ENCODE data around the gene APOL6.
"Not testable (repeated sequence)": the region's sequence is repeated elsewhere in the genome, so short reads cannot be mapped to it uniquely, and the experiment has no call there.

Gene APOL6

DNA sequence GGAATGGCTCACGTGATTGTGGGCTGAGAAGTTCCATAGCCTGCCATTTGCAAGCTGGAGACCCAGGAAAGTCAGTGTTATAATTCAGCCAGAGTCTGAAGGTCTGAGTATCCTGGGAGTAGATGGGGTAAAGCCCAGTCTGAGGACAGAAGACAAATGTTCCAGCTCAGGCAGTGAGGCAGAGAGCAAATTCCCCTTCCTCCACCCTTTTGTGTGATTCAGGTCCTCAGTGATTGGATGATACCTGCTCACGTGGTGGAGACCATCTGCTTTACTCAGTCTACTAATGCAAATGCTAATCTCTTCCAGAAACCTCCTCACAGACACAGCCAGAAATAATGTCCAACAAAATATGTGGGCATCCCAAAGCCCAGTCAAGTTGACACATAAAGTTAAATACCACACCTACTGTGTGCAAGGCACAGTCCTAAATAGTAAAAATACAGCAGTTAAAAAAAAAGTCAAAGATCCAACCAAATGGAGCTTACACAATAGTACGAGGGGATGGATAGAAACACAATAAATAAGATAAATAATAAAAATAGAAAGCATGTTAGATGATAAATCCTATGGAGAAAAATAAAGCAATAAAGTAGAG is 13.2 kb upstream of the APOL6 start:
- DNase-seq = no peak

DNA sequence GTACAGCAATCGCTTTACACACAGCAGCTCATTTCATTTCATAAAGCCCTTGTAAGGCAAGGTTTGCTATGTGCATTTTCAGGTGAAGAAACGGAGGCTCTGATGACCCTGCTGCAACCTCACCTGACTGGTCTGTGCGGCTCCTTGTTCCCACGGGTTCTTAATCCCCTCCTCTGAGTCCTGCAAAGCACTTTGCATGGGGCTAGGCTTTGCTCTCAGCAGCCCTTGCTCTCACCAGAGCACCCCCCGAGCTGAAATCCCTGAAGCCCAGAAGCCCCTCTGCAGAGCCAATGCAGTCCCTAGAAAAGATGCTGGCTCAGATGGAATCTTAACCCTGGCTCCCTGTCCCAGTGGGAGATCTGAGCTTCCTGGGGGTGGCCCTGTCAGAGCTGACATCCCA is 11.0 kb upstream of the APOL6 start:
- no peak for DNase-seq

DNA sequence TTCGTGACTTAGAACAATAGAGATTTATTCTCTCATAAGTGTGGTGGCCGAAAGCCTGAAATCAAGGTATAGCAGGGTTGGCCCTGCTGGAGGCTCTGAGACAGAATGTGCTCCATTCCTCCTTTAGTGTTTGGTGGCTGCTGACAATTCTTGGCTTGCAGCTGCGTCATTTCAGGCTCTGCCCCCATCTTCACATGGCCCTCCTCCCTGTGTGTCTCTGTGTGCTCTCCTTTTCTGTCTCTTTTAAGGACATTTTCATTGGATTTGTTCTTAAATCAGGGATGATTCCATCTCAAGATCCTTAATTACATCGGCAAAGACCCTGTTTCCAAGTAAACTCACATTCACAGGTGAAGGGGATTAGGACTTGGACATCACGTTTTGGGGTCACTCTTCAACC is 10.2 kb upstream of the APOL6 start:
- no peak for DNase-seq

DNA sequence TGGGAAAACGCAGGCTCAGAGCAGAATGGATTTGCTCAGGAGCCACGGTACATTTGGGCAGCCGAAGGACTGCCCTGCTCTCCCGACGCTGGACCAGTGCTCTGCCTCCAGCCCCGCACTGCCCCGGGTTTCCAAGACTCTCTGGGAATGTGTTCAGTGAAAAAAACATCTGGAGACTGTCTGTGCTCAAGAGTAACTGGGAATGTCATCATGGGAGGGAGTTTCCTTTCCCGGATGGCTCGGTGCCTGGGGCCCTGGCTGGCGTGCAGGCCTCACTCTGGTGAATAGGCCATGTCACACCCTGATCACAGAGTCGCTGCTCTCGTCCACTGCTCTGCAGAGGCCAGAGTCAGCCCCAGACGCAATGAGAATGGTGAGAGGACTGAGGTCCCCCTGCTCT is 9.8 kb upstream of the APOL6 start:
- peak in 34 of 56 donors; percentile 4 to 64 (median 30) for DNase-seq

DNA sequence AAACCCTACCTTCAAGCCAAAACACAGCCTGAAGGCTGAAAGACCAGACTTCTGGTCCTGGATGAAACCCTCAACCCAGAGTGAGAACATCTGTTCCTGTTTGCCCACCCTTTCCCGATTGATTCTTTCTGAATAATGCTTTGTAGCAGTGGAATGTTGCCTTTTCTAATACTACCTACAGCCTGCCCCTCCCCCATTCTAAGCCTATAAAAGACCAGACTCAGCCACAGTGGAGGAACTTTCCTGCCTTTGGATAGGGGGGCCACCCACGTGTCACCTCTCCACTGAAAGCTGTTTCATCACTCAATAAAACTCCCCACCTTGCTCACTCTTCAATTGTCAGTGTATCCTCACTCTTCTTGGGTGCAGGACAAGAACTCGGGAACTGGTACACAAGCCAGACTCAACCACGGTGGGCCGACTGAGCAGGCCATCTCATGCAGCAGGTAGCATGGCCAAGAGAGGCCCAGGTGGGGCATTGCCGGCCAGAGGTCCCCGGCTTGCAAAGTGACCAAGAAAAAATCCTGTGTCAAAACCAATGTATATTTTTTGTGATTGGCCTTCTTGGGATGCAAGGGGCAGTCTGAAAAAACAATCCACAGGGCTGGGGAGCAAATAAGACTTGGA is 6.6 kb upstream of the APOL6 start:
- DNase-seq = no peak

DNA sequence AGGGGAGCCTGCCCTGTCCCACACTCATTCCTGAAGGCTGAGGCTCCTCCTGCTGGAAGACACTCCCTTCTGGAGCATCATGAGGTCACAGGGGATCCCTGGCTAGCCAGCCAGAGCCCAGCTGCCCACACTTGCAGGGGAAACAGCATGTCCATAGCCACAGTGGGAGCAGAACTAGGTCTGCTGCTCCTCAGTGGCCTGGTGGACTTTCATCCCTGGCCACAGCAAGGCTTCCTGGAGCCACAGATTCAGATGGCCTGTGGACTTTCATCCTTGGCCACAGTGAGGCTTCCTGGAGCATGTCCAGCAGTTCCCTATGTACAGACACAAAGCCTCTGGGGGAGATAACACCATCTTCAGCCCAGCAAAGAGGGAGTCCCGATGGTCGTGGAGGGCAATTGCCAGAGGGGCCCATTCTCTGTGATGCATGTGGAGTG is 5.9 kb upstream of the APOL6 start:
- DNase-seq = no peak

DNA sequence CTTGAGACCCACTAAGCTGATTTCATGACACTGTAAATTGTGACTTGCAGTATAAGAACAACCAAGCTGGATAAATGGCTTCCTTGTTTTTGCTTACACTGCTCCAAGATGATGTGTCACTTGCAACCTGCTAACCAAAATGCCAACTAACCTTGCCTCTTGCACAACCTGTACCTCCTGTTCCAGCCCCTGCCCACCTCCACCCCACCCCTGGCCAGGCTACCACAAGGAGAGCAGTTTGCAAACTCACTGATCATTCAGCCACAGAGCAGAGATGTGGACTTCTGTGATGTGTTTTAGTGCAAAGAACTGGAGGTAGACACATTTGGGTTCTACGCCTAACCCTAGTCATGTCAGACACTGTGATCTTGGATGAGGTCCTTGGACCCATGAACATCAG is 4.3 kb upstream of the APOL6 start:
- DNase-seq = no peak

DNA sequence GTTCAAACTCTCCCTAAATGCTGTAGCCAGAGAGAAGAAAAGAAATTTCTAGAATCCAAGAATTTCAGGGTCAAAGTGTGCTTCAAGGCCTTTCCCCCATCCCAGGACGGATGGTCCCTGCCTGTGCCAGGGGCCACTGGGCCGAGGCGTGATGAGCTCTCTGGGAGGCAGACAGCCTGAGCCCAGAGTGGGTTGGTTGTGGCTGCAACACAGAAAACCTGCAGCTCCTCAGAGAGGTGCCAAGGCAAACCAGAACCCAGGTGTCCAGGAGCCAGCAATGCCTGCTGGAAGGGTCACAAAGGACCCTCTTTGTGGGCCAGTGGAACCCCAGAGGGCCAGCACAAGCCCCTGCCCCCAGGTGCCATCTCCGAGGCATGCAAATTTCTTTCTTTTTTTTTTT is 2.6 kb upstream of the APOL6 start:
- no peak for DNase-seq

DNA sequence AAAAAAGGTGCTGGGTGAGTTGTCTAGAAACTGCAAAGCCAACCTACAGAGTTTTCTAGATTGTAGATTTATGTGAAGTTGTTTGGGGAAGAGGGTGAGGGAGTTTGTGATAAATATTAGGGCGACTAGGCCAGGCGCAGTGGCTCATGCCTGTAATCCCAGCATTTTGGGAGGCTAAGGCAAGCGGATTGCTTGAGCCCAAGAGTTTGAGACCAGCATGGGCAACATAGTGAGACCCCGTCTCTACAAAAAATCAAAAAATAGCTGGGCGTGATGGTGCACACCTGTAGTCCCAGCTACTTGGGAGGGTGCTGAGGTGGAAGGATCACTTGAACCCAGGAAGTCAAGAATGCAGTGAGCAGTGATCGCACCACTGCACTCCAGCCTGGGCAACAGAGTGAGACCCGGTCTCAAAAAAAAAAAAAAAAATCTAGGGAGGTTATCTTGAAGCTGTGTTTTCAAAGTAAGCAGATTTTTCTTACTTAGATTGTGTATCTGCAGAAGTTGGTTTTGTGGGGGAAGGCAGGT is 844 bp downstream of the APOL6 start:
- no peak for DNase-seq

DNA sequence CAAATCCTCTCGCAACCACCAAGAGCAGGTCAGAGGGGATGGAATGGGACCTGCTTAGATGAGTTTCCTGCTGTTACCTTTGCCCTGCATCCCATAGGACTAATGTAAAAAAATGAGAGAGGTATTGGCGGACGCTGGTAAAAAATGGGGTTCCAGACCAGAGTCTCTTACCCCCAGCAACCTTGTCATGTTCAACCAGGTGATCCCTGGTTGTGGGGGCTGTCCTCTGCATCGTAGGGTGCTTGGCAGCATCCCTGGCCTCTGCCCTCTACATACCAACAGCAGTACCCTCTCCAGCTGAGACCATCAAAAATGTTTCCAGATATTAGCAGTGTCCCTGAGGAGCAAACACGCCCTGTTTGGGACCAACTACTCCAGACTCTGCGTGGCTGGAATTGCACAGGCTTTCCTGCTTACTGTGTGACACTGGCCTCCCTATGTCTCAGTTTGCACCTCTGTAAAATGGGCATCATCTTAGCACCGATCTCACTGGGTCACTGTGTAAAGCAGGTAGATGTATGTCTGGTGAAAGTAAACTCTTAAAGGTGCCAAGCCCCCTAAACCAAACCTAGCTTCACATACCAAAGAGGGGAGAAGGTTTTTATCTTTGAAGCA is 1.5 kb downstream of the APOL6 start:
- no peak for DNase-seq

DNA sequence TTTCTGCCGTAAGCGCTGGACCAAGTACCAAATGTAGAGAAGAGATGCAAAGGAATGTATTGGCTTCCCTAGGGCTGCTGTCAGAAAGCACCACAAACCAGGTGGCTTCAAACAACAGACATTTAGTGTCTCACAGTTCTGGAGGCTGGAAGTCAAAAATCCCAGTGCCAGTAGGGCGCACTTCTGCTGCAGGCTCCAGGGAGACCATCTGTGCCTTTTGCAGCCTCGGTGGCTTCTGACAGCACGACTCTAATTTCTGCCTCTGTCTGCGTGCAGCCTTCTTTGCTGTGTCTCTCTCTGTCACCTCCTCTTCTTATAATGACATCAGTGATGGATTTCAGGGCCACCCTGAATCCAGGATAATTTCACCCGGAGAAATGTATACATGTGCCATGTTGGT is 2.8 kb downstream of the APOL6 start:
- no peak for DNase-seq

DNA sequence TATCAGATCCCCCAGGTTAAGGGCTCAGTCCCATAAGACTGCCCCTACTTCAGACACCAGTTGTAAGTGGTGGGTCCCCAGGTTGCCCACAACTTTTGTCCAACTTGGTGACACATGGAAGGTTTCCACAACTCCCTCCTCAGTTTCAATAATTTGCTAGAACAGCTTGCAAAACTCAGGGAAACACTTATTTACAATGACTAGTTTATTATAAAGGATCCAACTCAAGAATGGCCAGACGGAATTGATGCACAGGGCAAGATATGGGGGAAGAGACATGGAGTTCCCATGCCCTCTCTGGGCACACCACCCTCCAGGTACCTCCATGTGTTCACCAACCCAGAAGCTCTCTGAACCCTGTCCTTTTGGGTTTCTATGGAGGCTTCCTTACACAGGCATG is 5.6 kb downstream of the APOL6 start:
- no peak for DNase-seq

DNA sequence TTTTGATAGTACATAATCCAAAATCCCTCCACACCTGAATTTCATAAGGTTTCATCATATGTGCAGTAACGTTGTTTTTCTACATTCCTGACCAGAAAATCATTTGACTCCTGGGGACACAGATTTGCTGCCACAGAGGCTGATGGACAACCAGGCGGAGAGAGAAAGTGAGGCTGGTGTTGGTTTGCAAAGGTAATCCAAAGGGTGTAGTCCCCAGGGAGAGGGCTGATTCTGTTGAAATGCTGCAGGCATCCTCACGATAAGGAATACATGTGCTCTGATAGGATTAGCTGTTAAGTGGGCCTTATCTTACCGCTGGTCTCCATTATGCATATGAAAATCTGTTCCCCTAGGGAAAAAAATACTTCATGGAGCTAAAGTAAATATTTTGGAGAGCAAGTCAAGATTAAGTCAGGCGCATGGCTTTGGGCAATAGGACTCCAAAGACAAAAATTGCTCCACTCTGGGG is 8.1 kb downstream of the APOL6 start:
- no peak for DNase-seq

DNA sequence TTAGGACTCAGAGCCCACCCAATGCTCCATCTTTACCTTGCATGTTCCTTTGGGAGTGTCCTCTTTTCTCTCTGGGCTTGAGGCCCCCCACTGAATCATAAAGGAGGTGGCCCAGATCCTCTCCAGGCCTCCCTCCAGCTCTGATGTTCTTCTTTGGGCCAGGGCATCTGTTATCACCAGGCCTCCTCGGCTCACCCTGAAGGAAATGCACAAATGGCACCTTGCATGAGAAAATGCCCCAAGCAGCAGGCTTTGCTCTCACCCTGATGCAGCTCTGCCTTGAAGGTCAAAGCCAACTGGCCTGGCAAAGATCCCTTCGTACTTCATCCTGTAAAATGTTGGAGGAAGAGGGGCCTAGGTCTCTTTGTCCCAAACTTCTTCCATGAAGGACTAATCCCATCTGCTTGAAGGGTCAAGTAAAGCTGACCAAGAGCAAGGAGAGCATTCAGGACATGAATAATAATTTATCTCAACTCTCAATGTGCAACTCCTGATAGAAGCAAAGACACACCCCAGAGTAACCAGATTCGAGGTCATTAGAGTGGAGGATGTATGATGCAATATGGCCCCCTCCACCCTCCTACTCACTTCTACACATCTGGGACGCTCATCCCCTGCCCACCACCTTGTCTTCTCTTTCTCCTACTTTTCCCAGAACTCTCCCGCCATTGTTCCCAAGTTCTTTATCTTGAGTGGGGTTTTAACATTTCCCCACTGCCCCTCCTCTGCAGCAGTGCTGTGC is 9.5 kb downstream of the APOL6 start:
- DNase-seq = no peak

DNA sequence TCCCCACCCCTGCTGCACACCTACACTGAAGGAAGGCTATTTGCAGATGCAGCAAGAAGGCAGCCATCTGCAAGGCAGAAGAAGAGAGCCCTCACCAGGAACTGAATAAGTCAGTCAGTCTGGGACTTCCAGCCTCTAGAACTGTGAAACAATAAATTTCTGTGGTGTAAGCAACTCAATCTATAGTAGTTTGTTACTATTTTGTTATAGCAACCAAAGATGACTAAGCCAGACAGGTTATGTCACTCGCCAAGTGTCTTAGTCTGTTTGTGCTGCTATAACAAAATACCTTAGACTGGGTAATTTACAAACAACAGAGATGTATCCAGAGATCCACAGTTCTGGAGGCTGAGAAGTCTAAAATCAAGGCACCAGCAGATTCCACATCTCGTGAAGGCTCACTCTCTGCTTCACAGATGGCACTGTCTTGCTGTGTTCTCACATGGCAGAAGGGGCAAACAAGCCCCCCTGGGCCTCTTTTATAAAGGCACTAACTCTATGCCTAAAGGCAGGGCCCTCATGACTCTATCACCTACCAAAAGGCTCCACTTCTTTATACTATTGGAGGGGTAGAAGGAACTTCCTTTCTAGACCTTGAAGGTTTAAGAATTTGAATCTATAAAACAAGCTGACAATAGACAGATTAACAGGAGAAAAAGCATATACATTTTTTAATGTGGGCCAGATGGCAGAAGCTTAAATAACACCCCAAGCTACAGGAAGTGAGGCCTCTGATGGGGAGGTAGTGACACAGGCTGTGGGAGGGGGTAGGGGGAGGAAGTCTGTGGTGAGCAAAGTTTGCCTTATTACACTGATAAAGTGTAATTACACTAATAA is 12.3 kb downstream of the APOL6 start:
- no peak for DNase-seq

DNA sequence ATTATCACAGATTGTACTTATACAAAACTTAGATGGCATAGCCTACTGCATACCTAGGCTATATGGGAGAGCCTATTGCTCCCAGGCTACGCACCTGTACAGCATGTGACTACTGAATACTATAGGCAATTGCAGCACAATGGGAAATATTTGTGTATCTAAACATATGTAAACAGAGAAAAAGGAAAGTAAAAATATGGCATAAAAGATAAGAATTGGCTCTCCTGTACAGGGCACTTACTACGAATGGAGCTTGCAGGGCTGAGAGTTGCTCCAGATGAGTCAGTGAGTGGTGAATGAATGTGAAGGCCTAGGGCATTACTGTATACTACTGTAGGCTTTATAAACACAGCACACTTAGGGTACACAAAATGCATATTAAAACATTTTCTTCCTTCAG is 13.2 kb downstream of the APOL6 start:
- DNase-seq = no peak

DNA sequence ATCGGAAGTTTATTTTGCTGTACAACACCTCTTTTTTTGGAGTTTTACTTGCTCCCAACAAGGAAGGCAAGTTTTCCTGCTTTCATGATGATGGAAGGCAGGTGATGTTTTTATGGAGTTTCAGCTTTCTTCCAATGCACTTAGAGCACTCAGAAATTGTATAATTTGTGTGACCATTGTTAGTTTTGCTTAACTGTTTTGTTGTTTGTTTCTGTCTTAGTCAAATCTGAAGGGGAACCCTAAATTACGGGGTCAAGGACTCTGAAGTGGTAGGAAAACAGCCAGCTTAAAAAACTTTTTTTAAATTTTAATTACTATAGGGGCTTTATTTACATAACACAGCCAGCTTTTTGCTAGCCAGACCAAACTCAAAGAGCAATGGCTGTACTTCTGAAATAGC is 14.7 kb downstream of the APOL6 start:
- DNase-seq = no peak

DNA sequence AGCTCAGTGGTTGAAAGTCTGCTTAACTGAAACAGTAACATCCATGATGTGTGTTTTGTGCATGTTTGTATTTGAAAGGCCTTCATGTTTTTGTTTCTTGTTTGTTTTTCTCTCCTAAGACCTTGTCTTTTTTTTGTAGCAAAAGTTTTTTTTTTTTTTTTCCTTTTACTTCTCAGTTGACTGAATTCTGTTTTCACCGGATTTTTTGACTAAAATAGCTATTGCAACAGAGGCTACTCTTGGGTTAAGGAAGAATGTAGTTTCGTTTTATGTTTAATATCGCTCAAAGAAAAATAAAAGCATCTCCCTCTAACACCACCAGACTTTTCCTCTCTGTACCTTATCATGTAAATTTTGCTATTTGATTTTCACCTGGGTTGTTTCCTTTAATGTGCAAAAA is 15.1 kb downstream of the APOL6 start:
- no peak for DNase-seq

DNA sequence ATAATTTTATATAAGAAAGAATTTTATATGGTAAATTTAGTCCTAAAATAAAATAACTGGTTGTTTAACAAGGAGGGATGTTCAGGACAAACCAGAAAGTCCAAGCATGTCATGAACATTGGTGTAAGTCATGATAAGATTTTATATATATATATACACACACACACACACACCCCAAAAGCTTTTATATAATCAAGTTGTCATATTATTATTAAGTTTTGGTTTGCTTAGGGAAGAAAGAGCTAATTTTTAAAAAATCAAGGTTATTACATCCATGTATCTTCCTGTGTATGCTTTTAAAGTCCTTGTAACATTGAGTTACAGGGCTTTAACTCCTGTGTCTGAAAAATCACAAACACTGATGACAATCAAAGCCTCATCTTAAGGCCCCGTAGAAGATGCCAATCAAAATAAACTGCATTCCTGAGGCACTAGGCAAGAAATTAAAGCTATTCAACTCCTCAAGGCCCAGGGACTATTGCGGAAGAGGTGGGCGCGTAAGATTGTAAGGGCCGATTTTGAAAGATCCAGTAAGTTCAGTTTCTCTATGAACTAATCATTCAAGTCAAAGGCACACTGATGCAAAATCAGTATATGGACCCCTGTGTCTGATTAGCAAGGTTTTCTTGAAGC is 16.8 kb downstream of the APOL6 start:
- DNase-seq = no peak

DNA sequence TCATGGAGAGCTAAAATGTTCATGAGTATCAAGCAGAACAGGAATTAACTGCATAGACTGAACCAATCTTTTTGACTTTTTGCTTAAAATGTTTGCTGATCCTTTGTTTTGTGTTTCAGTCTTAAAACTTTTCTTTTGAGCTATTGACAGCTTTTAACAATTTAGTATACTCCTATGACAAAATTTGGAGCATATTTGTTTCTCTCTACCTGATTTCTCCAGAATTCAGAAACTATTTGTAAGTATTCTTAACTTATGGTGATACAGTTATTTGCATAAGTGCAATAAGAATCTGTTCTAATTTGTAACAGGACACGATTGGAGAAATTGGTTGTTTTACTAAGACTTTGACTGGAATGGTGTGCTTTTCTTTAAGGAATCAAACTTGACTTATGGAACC is 18.5 kb downstream of the APOL6 start:
- DNase-seq = not testable (repeated sequence)

DNA sequence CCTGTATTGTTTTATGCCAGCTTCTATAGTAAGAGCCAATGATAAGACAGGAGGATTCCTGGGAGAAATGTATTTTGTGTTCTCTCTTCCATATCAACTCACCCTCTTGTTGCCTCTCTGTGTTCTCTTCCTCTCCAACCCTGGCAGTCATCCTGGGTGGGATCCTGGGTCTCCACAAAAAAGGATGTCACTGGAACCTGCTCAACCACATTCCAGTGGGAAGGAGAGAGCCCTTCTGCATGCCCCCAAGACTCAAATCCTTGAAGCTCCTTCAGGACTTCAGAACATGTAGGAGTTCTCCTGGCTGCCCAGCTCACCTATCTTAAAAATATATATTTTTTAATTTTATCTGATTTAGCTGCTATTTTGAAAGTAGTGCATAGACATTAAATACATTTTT is 26.1 kb downstream of the APOL6 start:
- DNase-seq = no peak

All from nucleus accumbens (tissue), 56 donors.